HCT116 (cell line): ENCODE data around the gene AVP. TPM values are rescaled to one million over a fixed set of nuclear protein-coding genes. Genes with fewer than 3 reads are reported as not detected.

ENCODE experiments used
- ATAC-seq: fragments of 200-7000 bp; cut with Tn5 transposase; 2 replicates; pipeline ENCODE4 v1.9.1; 2020; ENCODE audit warnings: mild to moderate bottlenecking, moderate library complexity
- BruUV-seq: library from RNA; stranded (reverse); fragments of 400-500 nt; replicated peaks from 2 replicates; lab custom pipeline; 2021; lab: Mats Ljungman, UMichigan
- CTCF ChIA-PET: fragments of 300-600 bp; sonication (Branson Sonifier 250); formaldehyde crosslinking; loops from one replicate; lab custom pipeline; 2021; ENCODE audit warnings: antibody characterized with exemption; lab: Charles Lee
- POLR2A ChIA-PET: fragments of 300-600, 350-600 bp; sonication (Branson Sonifier 250); formaldehyde crosslinking; loops from one replicate; lab custom pipeline; 2021; ENCODE audit warnings: antibody characterized with exemption; lab: Charles Lee
- RAD21 ChIA-PET, 2 experiments: fragments of 300-600 bp; sonication (Branson Sonifier 250); formaldehyde crosslinking; loops; one replicate each; lab custom pipeline; 2023; ENCODE audit warnings: low total read pairs in 2 of 2; ENCODE audit not compliant: uncharacterized antibody in 2 of 2, unreplicated experiment in 2 of 2, low non-redundant PET in 1 of 2; lab: Charles Lee
- DNase-seq: peaks from one replicate; pipeline ENCODE4 v3.0.0-alpha.2; 2010; ENCODE audit warnings: low read depth, low spot score
- H2AFZ ChIP-seq: fragments of 200-600 bp; shearing (Covaris generic), sonication (generic); 2 replicates; pipeline ENCODE4 v1.6.1; 2017; ENCODE audit warnings: low read depth, mixed run types, mixed read lengths, antibody characterized with exemption, low read length; ENCODE audit not compliant: poor library complexity, severe bottlenecking
- H3K27ac ChIP-seq: 2 replicates; pipeline ENCODE4 v1.5.1; 2012; ENCODE audit warnings: low read depth, low read length
- H3K27me3 ChIP-seq: fragments of 200-600 bp; sonication (generic); 2 replicates; pipeline ENCODE4 v1.6.1; 2016; ENCODE audit warnings: mixed run types, low read length, mixed read lengths; ENCODE audit not compliant: insufficient read depth
- H3K36me3 ChIP-seq, 2 experiments: fragments of 200-500 bp in 1 of 2; fragments of 200-600 bp in 1 of 2; sonication (Bioruptor generic) in 1 of 2; sonication (generic) in 1 of 2; 2 replicates each; pipeline versions ENCODE4 v1.5.1 to v1.6.1; 2014 to 2016; ENCODE audit warnings: low read length in 2 of 2, inconsistent platforms in 1 of 2, mixed read lengths in 1 of 2, mixed run types in 1 of 2; ENCODE audit not compliant: insufficient read depth in 2 of 2, control insufficient read depth in 1 of 2
- H3K4me1 ChIP-seq, 2 experiments: fragments of 200-600 bp in 1 of 2; sonication (generic) in 1 of 2; 2 replicates each; pipeline versions ENCODE4 v1.5.1 to v1.6.1; 2012 to 2017; ENCODE audit warnings: low read length in 2 of 2, inconsistent platforms in 1 of 2, mild to moderate bottlenecking in 1 of 2, mixed read lengths in 1 of 2, mixed run types in 1 of 2, moderate library complexity in 1 of 2; ENCODE audit not compliant: insufficient read depth in 2 of 2, control insufficient read depth in 1 of 2
- H3K4me2 ChIP-seq: fragments of 200-600 bp; sonication (generic); 2 replicates; pipeline ENCODE4 v1.6.1; 2017; ENCODE audit warnings: mixed run types, low read length, mixed read lengths
- H3K4me3 ChIP-seq, 2 experiments: fragments of 200-600 bp in 1 of 2; sonication (generic) in 1 of 2; replicated peaks in 1 of 2; 2 replicates each; pipeline ENCODE4 v1.5.1; 2011 to 2016; ENCODE audit warnings: low read length in 2 of 2, control low read depth in 1 of 2, low read depth in 1 of 2, mild to moderate bottlenecking in 1 of 2, mixed read lengths in 1 of 2, mixed run types in 1 of 2
- H3K79me2 ChIP-seq: fragments of 200-600 bp; sonication (generic); 2 replicates; pipeline ENCODE4 v1.6.1; 2017; ENCODE audit warnings: mild to moderate bottlenecking, mixed run types, low read length, moderate library complexity, mixed read lengths; ENCODE audit not compliant: insufficient read depth
- H3K9ac ChIP-seq: fragments of 200-600 bp; sonication (generic); 2 replicates; pipeline ENCODE4 v1.6.1; 2016; ENCODE audit warnings: low read length, mixed read lengths
- H3K9me2 ChIP-seq: fragments of 200-600 bp; sonication (generic), shearing (Covaris generic); 2 replicates; pipeline ENCODE4 v1.6.1; 2017; ENCODE audit warnings: mixed run types, mild to moderate bottlenecking, moderate library complexity; ENCODE audit not compliant: insufficient read depth
- H3K9me3 ChIP-seq, 2 experiments: fragments of 200-500 bp in 1 of 2; fragments of 200-600 bp in 1 of 2; sonication (Bioruptor generic) in 1 of 2; sonication (generic) in 1 of 2; 2 replicates each; pipeline ENCODE4 v1.6.1; 2014 to 2017; ENCODE audit warnings: low read length in 2 of 2, mixed read lengths in 2 of 2, inconsistent platforms in 1 of 2, low read depth in 1 of 2, mild to moderate bottlenecking in 1 of 2, mixed run types in 1 of 2, moderate library complexity in 1 of 2; ENCODE audit not compliant: control insufficient read depth in 1 of 2, insufficient read depth in 1 of 2
- H4K20me1 ChIP-seq: fragments of 200-600 bp; sonication (generic), shearing (Covaris generic); 2 replicates; pipeline ENCODE4 v1.6.1; 2017; ENCODE audit warnings: mixed run types, mild to moderate bottlenecking, moderate library complexity; ENCODE audit not compliant: insufficient read depth
- ATF3 ChIP-seq: IDR thresholded peaks from 2 replicates; pipeline ENCODE4 v1.6.1; 2012
- CBX3 ChIP-seq: IDR thresholded peaks from 2 replicates; pipeline ENCODE4 v1.6.1; 2012; ENCODE audit warnings: low read depth
- CEBPB ChIP-seq: IDR thresholded peaks from 2 replicates; pipeline ENCODE4 v1.6.1; 2012; ENCODE audit warnings: low read depth
- CTCF ChIP-seq, 3 experiments: fragments of 200-600 bp in 1 of 3; sonication (generic) in 1 of 3; IDR thresholded peaks in 2 of 3; conservative IDR thresholded peaks in 1 of 3; 2 replicates each; pipeline ENCODE4 v1.5.1; 2012 to 2017; ENCODE audit warnings: low read depth in 2 of 3, low read length in 2 of 3, antibody characterized with exemption in 1 of 3, borderline replicate concordance in 1 of 3, control low read depth in 1 of 3, mild to moderate bottlenecking in 1 of 3, mixed read lengths in 1 of 3, mixed run types in 1 of 3, moderate library complexity in 1 of 3; ENCODE audit not compliant: insufficient read depth in 1 of 3
- EGR1 ChIP-seq: IDR thresholded peaks from 2 replicates; pipeline ENCODE4 v1.6.1; 2012; ENCODE audit warnings: low read depth
- ELF1 ChIP-seq: IDR thresholded peaks from 2 replicates; pipeline ENCODE4 v1.6.1; 2012; ENCODE audit warnings: low read depth, borderline replicate concordance
- EZH2phosphoT487 ChIP-seq: fragments of 200-600 bp; IDR thresholded peaks from 2 replicates; pipeline ENCODE4 v1.6.1; 2018; ENCODE audit warnings: antibody characterized with exemption, borderline replicate concordance
- FOSL1 ChIP-seq: IDR thresholded peaks from 2 replicates; pipeline ENCODE4 v1.6.1; 2012; ENCODE audit warnings: low read depth
- JUND ChIP-seq: IDR thresholded peaks from 2 replicates; pipeline ENCODE4 v1.6.1; 2012
- MAX ChIP-seq: IDR thresholded peaks from 2 replicates; pipeline ENCODE4 v1.6.1; 2012
- POLR2AphosphoS5 ChIP-seq: IDR thresholded peaks from 2 replicates; pipeline ENCODE4 v1.6.1; 2011; ENCODE audit warnings: mild to moderate bottlenecking, low read depth, low read length, moderate library complexity
- RAD21 ChIP-seq: IDR thresholded peaks from 2 replicates; pipeline ENCODE4 v1.6.1; 2012; ENCODE audit warnings: low read depth, mild to moderate bottlenecking
- REST ChIP-seq: IDR thresholded peaks from 2 replicates; pipeline ENCODE4 v1.6.1; 2012; ENCODE audit warnings: low read depth
- SIN3A ChIP-seq: IDR thresholded peaks from 2 replicates; pipeline ENCODE4 v1.6.1; 2012; ENCODE audit warnings: low read depth
- TCF7L2 ChIP-seq: IDR thresholded peaks from 2 replicates; pipeline ENCODE4 v1.7.0; 2011; ENCODE audit warnings: borderline replicate concordance, inconsistent platforms; ENCODE audit not compliant: insufficient read depth, insufficient read length; ENCODE audit errors: extremely low read depth
- YY1 ChIP-seq: IDR thresholded peaks from 2 replicates; pipeline ENCODE4 v1.6.1; 2011; ENCODE audit warnings: low read length, low read depth, moderate library complexity, mild to moderate bottlenecking; ENCODE audit not compliant: insufficient replicate concordance; ENCODE audit errors: extremely low read depth
- ZBTB33 ChIP-seq: IDR thresholded peaks from 2 replicates; pipeline ENCODE4 v1.6.1; 2011; ENCODE audit warnings: mild to moderate bottlenecking, low read length, moderate library complexity; ENCODE audit not compliant: insufficient replicate concordance; ENCODE audit errors: extremely low read depth
- ZFX ChIP-seq: fragments of 450-650 bp; IDR thresholded peaks from 2 replicates; pipeline ENCODE4 v1.6.1; 2017
- intact Hi-C: fragments of 100-400 bp; cut with micrococcal nuclease; formaldehyde crosslinking; loops from 2 replicates; pipeline ENCODE4 v1.10.0; 2022
- total RNA-seq: library from RNA; stranded (reverse); gene quantifications from one replicate; pipeline ENCODE4 v1.2.1, GENCODE V29; 2021; ENCODE audit not compliant: unreplicated experiment

Gene AVP
- total RNA-seq, 1 experiment from 2014 or later = not detected

GRCh38 chr20:3116341-3116740, 31.8 kb upstream of the AVP start:
- H3K9me3 ChIP-seq = no peaks in the 10 kb centered on the region
- no TSS peak for BruUV-seq
- H3K9ac ChIP-seq = no peak overlapping the region
- H3K36me3 ChIP-seq = peaks cover 2 to 3% of the 10 kb centered on the region in 2 experiments; a peak in 3 of 4 replicates
- CTCF ChIA-PET = interaction anchor here (2.1 kb wide), 1 partner anchor 63 kb away, joined by 7 read pairs; no protein-coding TSS in a partner anchor
- intact Hi-C loops = loop anchor here (5.0 kb wide), 1 partner anchor 161 kb away; no protein-coding TSS in a partner anchor
- H3K4me3 ChIP-seq = no peak overlapping the region
- H4K20me1 ChIP-seq = no peaks in the 10 kb centered on the region
- H3K27ac ChIP-seq = no peak overlapping the region
- peaks cover 3% of the 10 kb centered on the region for H3K79me2 ChIP-seq
- H3K27me3 ChIP-seq = no peaks in the 10 kb centered on the region
- H3K9me2 ChIP-seq = no peaks in the 10 kb centered on the region
- DNase-seq (no peak), ATAC-seq (no peak)
- no peak overlapping the region for H3K4me2 ChIP-seq
- POLR2A ChIA-PET = no interaction called here
- no peak for TF ChIP-seq EZH2phosphoT487
- no peak for TF ChIP-seq REST
- TF ChIP-seq ZFX = no peak
- TF ChIP-seq RAD21 = no peak
- TF ChIP-seq ATF3 = no peak
- no peak for TF ChIP-seq POLR2AphosphoS5
- no peak for TF ChIP-seq MAX
- no peak for TF ChIP-seq TCF7L2
- TF ChIP-seq CTCF (IDR thresholded peaks at IDR 0.05 in 2 of 3, conservative IDR thresholded peaks at IDR 0.05 in 1 of 3; ENCODE audit: borderline replicate concordance in 1 of 3, insufficient read depth in 1 of 3, low read depth in 2 of 3, low read length in 2 of 3) = no peak
- TF ChIP-seq FOSL1 = no peak
- no peak for TF ChIP-seq ZBTB33
- TF ChIP-seq CBX3 = no peak
- no peak for TF ChIP-seq SIN3A
- TF ChIP-seq JUND = no peak
- no peak for TF ChIP-seq YY1
- TF ChIP-seq EGR1 = no peak
- TF ChIP-seq ELF1 = no peak
- no peak for TF ChIP-seq CEBPB
- RAD21 ChIA-PET = no interaction called here
- peaks cover 0 to 8% of the 10 kb centered on the region in 2 experiments; a peak in 1 of 4 replicates for H3K4me1 ChIP-seq
- no peak overlapping the region for H2AFZ ChIP-seq
